H1 (cell line): ENCODE data around the gene AGER. TPM values are rescaled to one million over a fixed set of nuclear protein-coding genes. Genes with fewer than 3 reads are reported as not detected.

ENCODE experiments used
- CTCF ChIA-PET: fragments of 300-600 bp; sonication (Branson Sonifier 250); formaldehyde crosslinking; loops from one replicate; lab custom pipeline; 2021; ENCODE audit not compliant: partially characterized antibody; lab: Charles Lee
- POLR2A ChIA-PET: fragments of 300-600 bp; sonication (Branson Sonifier 250); formaldehyde crosslinking; loops from one replicate; lab custom pipeline; 2021; ENCODE audit warnings: inconsistent platforms; ENCODE audit not compliant: partially characterized antibody; lab: Charles Lee
- DNase-seq, 2 experiments: peaks; one replicate each; pipeline versions ENCODE4 v3.0.0 to v3.0.0-alpha.2; 2010 to 2022; ENCODE audit warnings: low spot score in 2 of 2, low read depth in 1 of 2, mixed read lengths in 1 of 2
- FAIRE-seq: peaks from 2 replicates; lab custom pipeline; 2011; peaks lifted over from hg19 to GRCh38; lab: Jason Lieb, UNC
- H2AFZ ChIP-seq: 2 replicates; pipeline ENCODE4 v1.8.1; 2012; ENCODE audit warnings: low read length, inconsistent platforms
- H2AK5ac ChIP-seq: 2 replicates; pipeline ENCODE4 v1.6.1; 2013; ENCODE audit warnings: low read depth, low read length
- H2BK120ac ChIP-seq: replicated peaks from 2 replicates; pipeline ENCODE3; 2013; ENCODE audit warnings: low read depth, low read length, inconsistent platforms
- H2BK12ac ChIP-seq: 2 replicates; pipeline ENCODE4 v1.6.1; 2013; ENCODE audit warnings: low read depth, low read length
- H2BK15ac ChIP-seq: 2 replicates; pipeline ENCODE4 v1.6.1; 2013; ENCODE audit warnings: low read length
- H2BK20ac ChIP-seq: 2 replicates; pipeline ENCODE4 v1.6.1; 2013; ENCODE audit warnings: low read length
- H2BK5ac ChIP-seq: 2 replicates; pipeline ENCODE4 v1.6.1; 2013; ENCODE audit warnings: low read depth, low read length
- H3K14ac ChIP-seq: 2 replicates; pipeline ENCODE4 v1.6.1; 2013; ENCODE audit warnings: inconsistent platforms; ENCODE audit not compliant: insufficient read length
- H3K18ac ChIP-seq: 2 replicates; pipeline ENCODE4 v1.6.1; 2013; ENCODE audit warnings: low read length; ENCODE audit errors: extremely low read depth
- H3K23ac ChIP-seq: 2 replicates; pipeline ENCODE4 v1.6.1; 2013; ENCODE audit warnings: inconsistent platforms; ENCODE audit not compliant: insufficient read length
- H3K23me2 ChIP-seq: 2 replicates; pipeline ENCODE4 v1.6.1; 2013; ENCODE audit warnings: low read depth, low read length
- H3K27ac ChIP-seq: 2 replicates; pipeline ENCODE4 v1.6.1; 2011; ENCODE audit warnings: low read depth, low read length, inconsistent platforms
- H3K27me3 ChIP-seq, 4 experiments: replicated peaks in 1 of 4; 1 replicate in 1 of 4; 2 replicates in 3 of 4; pipeline versions ENCODE4 v1.6.1 to v1.8.1; 2011 to 2013; ENCODE audit warnings: low read length in 3 of 4, mild to moderate bottlenecking in 3 of 4, inconsistent platforms in 2 of 4, mixed read lengths in 2 of 4, moderate library complexity in 1 of 4; ENCODE audit not compliant: control insufficient read depth in 3 of 4, insufficient read depth in 3 of 4; ENCODE audit errors: extremely low read depth in 1 of 4
- H3K36me3 ChIP-seq, 4 experiments: 2 replicates each; pipeline versions ENCODE4 v1.6.1 to v1.8.1; 2011 to 2013; ENCODE audit warnings: mild to moderate bottlenecking in 4 of 4, low read length in 3 of 4, moderate library complexity in 2 of 4, control low read depth in 1 of 4, inconsistent platforms in 1 of 4; ENCODE audit not compliant: insufficient read depth in 4 of 4, control insufficient read depth in 2 of 4
- H3K4ac ChIP-seq: replicated peaks from 2 replicates; pipeline ENCODE3; 2013; ENCODE audit warnings: low read length, low read depth, mixed read lengths, inconsistent platforms; ENCODE audit not compliant: insufficient read length
- H3K4me1 ChIP-seq, 4 experiments: replicated peaks in 1 of 4; 1 replicate in 1 of 4; 2 replicates in 3 of 4; pipeline versions ENCODE4 v1.6.1 to v1.8.1; 2011 to 2013; ENCODE audit warnings: low read length in 3 of 4, inconsistent platforms in 2 of 4, mixed read lengths in 1 of 4; ENCODE audit not compliant: insufficient read depth in 4 of 4, control insufficient read depth in 3 of 4
- H3K4me2 ChIP-seq, 2 experiments: 2 replicates each; pipeline versions ENCODE4 v1.6.1 to v1.8.1; 2011 to 2013; ENCODE audit warnings: low read depth in 2 of 2, low read length in 2 of 2, control low read depth in 1 of 2, inconsistent platforms in 1 of 2, mild to moderate bottlenecking in 1 of 2; ENCODE audit not compliant: insufficient read depth in 1 of 2
- H3K4me3 ChIP-seq, 4 experiments: fragments of 200-600, 300-600 bp in 1 of 4; sonication (generic), shearing (Covaris generic), sonication (Bioruptor Twin) in 1 of 4; 2 replicates each; pipeline versions ENCODE4 v1.5.1 to v1.8.1; 2011 to 2016; ENCODE audit warnings: low read length in 4 of 4, low read depth in 3 of 4, control low read depth in 2 of 4, inconsistent platforms in 2 of 4, mild to moderate bottlenecking in 2 of 4, mixed read lengths in 1 of 4, moderate library complexity in 1 of 4; ENCODE audit not compliant: insufficient read depth in 2 of 4; ENCODE audit errors: extremely low read depth in 1 of 4
- H3K56ac ChIP-seq: replicated peaks from 2 replicates; pipeline ENCODE3; 2013; ENCODE audit warnings: low read depth, mild to moderate bottlenecking, mixed read lengths, low read length, inconsistent platforms; ENCODE audit not compliant: insufficient read length
- H3K79me1 ChIP-seq: 2 replicates; pipeline ENCODE4 v1.6.1; 2013; ENCODE audit warnings: low read depth, low read length, control low read depth
- H3K79me2 ChIP-seq, 2 experiments: 2 replicates each; pipeline versions ENCODE4 v1.6.1 to v1.8.1; 2012 to 2013; ENCODE audit warnings: low read length in 2 of 2, mild to moderate bottlenecking in 2 of 2, inconsistent platforms in 1 of 2; ENCODE audit not compliant: insufficient read depth in 2 of 2, control insufficient read depth in 1 of 2
- H3K9ac ChIP-seq, 4 experiments: replicated peaks in 1 of 4; 1 replicate in 1 of 4; 2 replicates in 3 of 4; pipeline versions ENCODE4 v1.6.1 to v1.8.1; 2011 to 2013; ENCODE audit warnings: low read depth in 3 of 4, low read length in 3 of 4, control low read depth in 2 of 4, mild to moderate bottlenecking in 2 of 4, moderate library complexity in 2 of 4, inconsistent platforms in 1 of 4; ENCODE audit errors: extremely low read depth in 1 of 4
- H3K9me3 ChIP-seq, 2 experiments: 2 replicates each; pipeline versions ENCODE4 v1.6.1 to v1.8.1; 2012 to 2013; ENCODE audit warnings: mild to moderate bottlenecking in 2 of 2, moderate library complexity in 2 of 2, control low read depth in 1 of 2, inconsistent platforms in 1 of 2, low read depth in 1 of 2, low read length in 1 of 2, mixed read lengths in 1 of 2; ENCODE audit not compliant: insufficient read depth in 2 of 2
- H4K20me1 ChIP-seq, 2 experiments: replicated peaks in 1 of 2; 2 replicates each; pipeline versions ENCODE3 to v1.8.1; 2011 to 2013; ENCODE audit warnings: inconsistent platforms in 2 of 2, low read length in 2 of 2, mild to moderate bottlenecking in 1 of 2; ENCODE audit not compliant: insufficient read depth in 2 of 2, control insufficient read depth in 1 of 2
- H4K5ac ChIP-seq: 2 replicates; pipeline ENCODE4 v1.6.1; 2013; ENCODE audit warnings: low read length, low read depth, mixed read lengths, inconsistent platforms; ENCODE audit not compliant: insufficient read length
- H4K8ac ChIP-seq: 2 replicates; pipeline ENCODE4 v1.8.0; 2013; ENCODE audit warnings: mild to moderate bottlenecking, moderate library complexity, low read length, inconsistent platforms; ENCODE audit not compliant: insufficient read depth; ENCODE audit errors: extremely low read depth
- H4K91ac ChIP-seq: replicated peaks from 2 replicates; pipeline ENCODE3; 2013; ENCODE audit warnings: low read length, mixed read lengths, inconsistent platforms; ENCODE audit not compliant: insufficient read length
- BCL11A ChIP-seq, 2 experiments: IDR thresholded peaks; one replicate each; pipeline ENCODE4 v1.6.1; 2011; ENCODE audit warnings: low read depth in 2 of 2, low read length in 2 of 2, mild to moderate bottlenecking in 2 of 2
- RBBP5 ChIP-seq: IDR thresholded peaks from 2 replicates; pipeline ENCODE4 v1.7.1; 2012; ENCODE audit warnings: low read depth, mild to moderate bottlenecking, inconsistent platforms, low read length, moderate library complexity, borderline replicate concordance
- SRF ChIP-seq: IDR thresholded peaks from 2 replicates; pipeline ENCODE4 v1.6.1; 2011; ENCODE audit warnings: mild to moderate bottlenecking, low read depth, low read length, moderate library complexity
- TEAD4 ChIP-seq: IDR thresholded peaks from 2 replicates; pipeline ENCODE4 v1.6.1; 2012; ENCODE audit warnings: low read depth, low read length, inconsistent platforms, mixed read lengths
- WGBS, 2 experiments: shearing (Covaris generic) in 1 of 2; methylation state at CpG; one replicate each; pipeline versions ENCODE4 v1.1.6 to v1.1.7; 2013 to 2015; ENCODE audit warnings: low lambda C conversion rate in 2 of 2, mixed read lengths in 2 of 2, inconsistent platforms in 1 of 2, low coverage in 1 of 2, missing lambda C conversion rate in 1 of 2; ENCODE audit not compliant: insufficient replicate concordance in 2 of 2, insufficient coverage in 1 of 2, insufficient read length in 1 of 2; ENCODE audit errors: extremely low coverage in 1 of 2, missing lambda C conversion rate in 1 of 2; 5-methylcytosine and 5-hydroxymethylcytosine counted together
- polyA plus RNA-seq, 7 experiments: library from polyadenylated mRNA; depleted of rRNA in 3 of 7; stranded (reverse) in 5 of 7; unstranded in 2 of 7; fragments of >200 nt in 5 of 7; fragments of 200-250 nt in 2 of 7; gene quantifications; 1 replicate in 5 of 7; 2 replicates in 1 of 7; 4 replicates in 1 of 7; pipeline versions ENCODE4 v1.2.1 to v1.2.3, GENCODE V29; 2011 to 2013; ENCODE audit warnings: missing spikeins in 2 of 7, mixed read lengths in 2 of 7
- total RNA-seq: library from RNA; stranded (reverse); fragmentation: NEBNext Ultra II Directional; extraction: Animal tissue kit (Norgen Biotek cat#: 25700); gene quantifications from 2 replicates; pipeline ENCODE4 v1.2.1, GENCODE V29; 2021

The AGER gene
- total and polyA plus RNA-seq, 2 of the 8 experiments (the other 6 are each of a cell fraction or from before 2014, with no cell fraction given), result 3.8 to 10.9 TPM

GRCh38 chr6:32198345-32198696 lies 14.3 kb upstream of the AGER start:
- H2AK5ac ChIP-seq, result peak overlapping the region; percentile 43; the same call in 1 of the 2 replicates
- CTCF ChIA-PET, result interaction anchor here (0.9 to 2.6 kb wide), 4 partner anchors 9 to 80 kb away, joined by 3 to 9 read pairs (median 4); partner anchors contain the start of gene NOTCH4
- H3K9ac ChIP-seq, result no peak overlapping the region
- no peaks in the 10 kb centered on the region for H3K36me3 ChIP-seq
- no peak overlapping the region for H3K4ac ChIP-seq
- peaks cover 7% of the 10 kb centered on the region; the same call in 1 of the 2 replicates for H3K23me2 ChIP-seq
- no peak overlapping the region for H3K14ac ChIP-seq
- H3K56ac ChIP-seq, result no peak overlapping the region
- no peak overlapping the region; the same call in 1 of the 2 replicates for H2BK15ac ChIP-seq
- no peaks in the 10 kb centered on the region for H3K79me2 ChIP-seq
- no peak overlapping the region for H2BK120ac ChIP-seq
- peaks cover 8 to 22% (median 10%) of the 10 kb centered on the region in 4 experiments for H3K4me1 ChIP-seq
- 89% methylated on average over 3 of the region's 3 CpGs; no CpG with 5 or more reads in 1 of the 2 experiments for WGBS, 2 experiments
- FAIRE-seq (no peak), DNase-seq (no peak)
- H2BK5ac ChIP-seq, result no peak overlapping the region
- H3K27me3 ChIP-seq, result no peaks in the 10 kb centered on the region
- no peaks in the 10 kb centered on the region for H3K79me1 ChIP-seq
- POLR2A ChIA-PET, result interaction anchor here (1.1 to 13.3 kb wide), 3 partner anchors 19 to 92 kb away, joined by 3 to 194 read pairs (median 4); partner anchors contain the start of genes AGPAT1, PRRT1 and RNF5
- no peak overlapping the region for H3K18ac ChIP-seq
- H2BK20ac ChIP-seq, result no peak overlapping the region
- H3K4me2 ChIP-seq, result no peak overlapping the region
- no peak overlapping the region for H2AFZ ChIP-seq
- H4K8ac ChIP-seq, result no peak overlapping the region; the same call in 1 of the 2 replicates
- no peak overlapping the region for H3K27ac ChIP-seq
- H3K4me3 ChIP-seq, result no peak overlapping the region
- no peak overlapping the region for H2BK12ac ChIP-seq
- no peaks in the 10 kb centered on the region for H4K20me1 ChIP-seq
- H4K91ac ChIP-seq, result peak overlapping the region; percentile 81
- H3K23ac ChIP-seq, result no peak overlapping the region
- TF ChIP-seq TEAD4 (no peak), BCL11A (IDR thresholded peaks at IDR 0.05; ENCODE audit: low read depth in 2 of 2, low read length in 2 of 2) (no peak), SRF (no peak), RBBP5 (no peak)
- TF ChIP-seq, all 59 proteins: peak for 0
- Histone ChIP-seq H3K9me3 (no peaks in the 10 kb centered on the region), H4K5ac (no peak overlapping the region)
